Caco-2 (cell line): ENCODE measurements around the gene LCAT. TPM values are rescaled to one million over a fixed set of nuclear protein-coding genes. Genes with fewer than 3 reads are reported as not detected.

Source experiments
- BruUV-seq: library from RNA; stranded (reverse); fragments of 400-500 nt; replicated peaks from 2 replicates; lab custom pipeline; 2021; lab: Mats Ljungman, UMichigan
- CTCF ChIA-PET: fragments of 300-600 bp; sonication (Branson Sonifier 250); formaldehyde crosslinking; loops from one replicate; lab custom pipeline; 2022; ENCODE audit warnings: antibody characterized with exemption; lab: Charles Lee
- POLR2A ChIA-PET: fragments of 300-600 bp; sonication (Branson Sonifier 250); formaldehyde crosslinking; loops from one replicate; lab custom pipeline; 2022; ENCODE audit warnings: antibody characterized with exemption; lab: Charles Lee
- DNase-seq, 2 experiments: peaks; one replicate each; pipeline versions ENCODE4 v3.0.0 to v3.0.0-alpha.2; 2020 to 2022
- H3K27me3 ChIP-seq: replicated peaks from 2 replicates; pipeline ENCODE4 v1.6.0; 2011; ENCODE audit warnings: low read length; ENCODE audit not compliant: control insufficient read depth, insufficient read depth
- H3K36me3 ChIP-seq: 2 replicates; pipeline ENCODE4 v1.5.1; 2011; ENCODE audit warnings: low read length; ENCODE audit not compliant: control insufficient read depth, insufficient read depth
- H3K4me1 ChIP-seq: fragments of 250-450 bp; sonication (Bioruptor Pico); 2 replicates; pipeline ENCODE4 v1.5.1; 2020; ENCODE audit warnings: mild to moderate bottlenecking
- H3K4me3 ChIP-seq: 2 replicates; pipeline ENCODE4 v1.5.1; 2011; ENCODE audit warnings: low read depth, mild to moderate bottlenecking, control low read depth, low read length
- H3K9me3 ChIP-seq: fragments of 250-450 bp; sonication (Bioruptor Pico); 2 replicates; pipeline ENCODE4 v1.5.1; 2020; ENCODE audit warnings: mild to moderate bottlenecking, moderate library complexity
- H3K27ac Mint-ChIP-seq: one replicate; pipeline ENCODE4 v1.8.0; 2022; ENCODE audit warnings: mixed read lengths; ENCODE audit not compliant: unreplicated experiment
- H3K27me3 Mint-ChIP-seq: one replicate; pipeline ENCODE4 v1.8.0; 2022; ENCODE audit warnings: mixed read lengths; ENCODE audit not compliant: insufficient read depth, unreplicated experiment
- H3K36me3 Mint-ChIP-seq: one replicate; pipeline ENCODE4 v1.8.0; 2022; ENCODE audit warnings: mild to moderate bottlenecking, mixed read lengths; ENCODE audit not compliant: insufficient read depth, unreplicated experiment
- H3K4me1 Mint-ChIP-seq: one replicate; pipeline ENCODE4 v1.8.0; 2022; ENCODE audit warnings: low read depth, mixed read lengths; ENCODE audit not compliant: unreplicated experiment
- H3K4me3 Mint-ChIP-seq: one replicate; pipeline ENCODE4 v1.8.0; 2022; ENCODE audit warnings: mild to moderate bottlenecking, moderate library complexity, mixed read lengths; ENCODE audit not compliant: unreplicated experiment
- H3K9me3 Mint-ChIP-seq: one replicate; pipeline ENCODE4 v1.8.0; 2022; ENCODE audit warnings: mixed read lengths; ENCODE audit not compliant: unreplicated experiment
- intact Hi-C: fragments of 100-400 bp; cut with micrococcal nuclease; formaldehyde crosslinking; loops from one replicate; pipeline ENCODE4 v1.10.0; 2022; ENCODE audit not compliant: unreplicated experiment
- total RNA-seq: library from RNA; stranded (reverse); gene quantifications from 2 replicates; pipeline ENCODE4 v1.2.3, GENCODE V29; 2022
- TF ChIP-seq, protein P1 (sequence below), 2 experiments: fragments of 200-600 bp in 1 of 2; IDR thresholded peaks; 1 replicate in 1 of 2; 2 replicates in 1 of 2; pipeline versions ENCODE4 v1.5.1 to v1.8.0; 2011 to 2022; ENCODE audit warnings: antibody characterized with exemption in 1 of 2, control low read depth in 1 of 2, inconsistent platforms in 1 of 2, low read depth in 1 of 2, low read length in 1 of 2, mild to moderate bottlenecking in 1 of 2, moderate library complexity in 1 of 2; ENCODE audit not compliant: insufficient read depth in 1 of 2, severe bottlenecking in 1 of 2, unreplicated experiment in 1 of 2

Gene LCAT
- total RNA-seq, 1 experiment from 2014 or later = 33.3 TPM

DNA sequence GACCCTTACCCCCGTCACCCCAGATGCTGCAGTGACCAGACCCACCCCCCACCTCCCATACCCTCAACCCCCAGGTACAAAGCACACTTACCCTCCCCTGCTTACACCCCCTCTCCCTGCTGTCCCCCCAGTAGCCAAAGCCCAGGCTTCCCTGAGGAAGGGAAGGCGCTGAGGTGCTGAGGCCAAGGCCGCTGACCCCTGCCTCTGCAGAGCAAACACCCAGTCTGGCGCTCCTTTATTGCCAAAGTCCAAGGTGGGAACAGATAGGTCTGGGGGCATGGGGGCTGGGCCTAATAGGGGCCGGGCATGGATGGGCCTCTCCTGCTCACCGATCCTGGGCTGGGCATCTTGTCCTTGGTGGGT is 683 bp downstream of the LCAT start:
- Histone ChIP-seq H3K4me3 (no peak overlapping the region), H3K9me3 (no peaks in the 10 kb centered on the region), H3K27me3 (no peaks in the 10 kb centered on the region), H3K4me1 (peaks cover 6% of the 10 kb centered on the region; the same call in 1 of the 2 replicates), H3K36me3 (peaks cover 2% of the 10 kb centered on the region; the same call in 1 of the 2 replicates)
- no peaks in the 10 kb centered on the region for H3K27me3 Mint-ChIP-seq
- TF ChIP-seq, protein P1, sequence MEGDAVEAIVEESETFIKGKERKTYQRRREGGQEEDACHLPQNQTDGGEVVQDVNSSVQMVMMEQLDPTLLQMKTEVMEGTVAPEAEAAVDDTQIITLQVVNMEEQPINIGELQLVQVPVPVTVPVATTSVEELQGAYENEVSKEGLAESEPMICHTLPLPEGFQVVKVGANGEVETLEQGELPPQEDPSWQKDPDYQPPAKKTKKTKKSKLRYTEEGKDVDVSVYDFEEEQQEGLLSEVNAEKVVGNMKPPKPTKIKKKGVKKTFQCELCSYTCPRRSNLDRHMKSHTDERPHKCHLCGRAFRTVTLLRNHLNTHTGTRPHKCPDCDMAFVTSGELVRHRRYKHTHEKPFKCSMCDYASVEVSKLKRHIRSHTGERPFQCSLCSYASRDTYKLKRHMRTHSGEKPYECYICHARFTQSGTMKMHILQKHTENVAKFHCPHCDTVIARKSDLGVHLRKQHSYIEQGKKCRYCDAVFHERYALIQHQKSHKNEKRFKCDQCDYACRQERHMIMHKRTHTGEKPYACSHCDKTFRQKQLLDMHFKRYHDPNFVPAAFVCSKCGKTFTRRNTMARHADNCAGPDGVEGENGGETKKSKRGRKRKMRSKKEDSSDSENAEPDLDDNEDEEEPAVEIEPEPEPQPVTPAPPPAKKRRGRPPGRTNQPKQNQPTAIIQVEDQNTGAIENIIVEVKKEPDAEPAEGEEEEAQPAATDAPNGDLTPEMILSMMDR (IDR thresholded peaks at IDR 0.05; ENCODE audit: insufficient read depth in 1 of 2, low read depth in 1 of 2, low read length in 1 of 2, severe bottlenecking in 1 of 2, unreplicated experiment in 1 of 2) = no peak
- no peaks in the 10 kb centered on the region for H3K9me3 Mint-ChIP-seq
- DNase-seq = no peak
- ChIA-PET CTCF (interaction anchor here (1.1 to 1.6 kb wide), 4 partner anchors 8 to 128 kb away, joined by 3 to 5 read pairs (median 4); no protein-coding TSS in a partner anchor), POLR2A (interaction anchor here (0.6 kb wide), 1 partner anchor 249 kb away, joined by 6 read pairs; no protein-coding TSS in a partner anchor)
- peaks cover 6% of the 10 kb centered on the region for H3K4me1 Mint-ChIP-seq
- no peak overlapping the region for H3K27ac Mint-ChIP-seq
- BruUV-seq = no TSS peak
- no peak overlapping the region for H3K4me3 Mint-ChIP-seq
- intact Hi-C loops = no loop called here
- H3K36me3 Mint-ChIP-seq = peaks cover 93% of the 10 kb centered on the region

DNA sequence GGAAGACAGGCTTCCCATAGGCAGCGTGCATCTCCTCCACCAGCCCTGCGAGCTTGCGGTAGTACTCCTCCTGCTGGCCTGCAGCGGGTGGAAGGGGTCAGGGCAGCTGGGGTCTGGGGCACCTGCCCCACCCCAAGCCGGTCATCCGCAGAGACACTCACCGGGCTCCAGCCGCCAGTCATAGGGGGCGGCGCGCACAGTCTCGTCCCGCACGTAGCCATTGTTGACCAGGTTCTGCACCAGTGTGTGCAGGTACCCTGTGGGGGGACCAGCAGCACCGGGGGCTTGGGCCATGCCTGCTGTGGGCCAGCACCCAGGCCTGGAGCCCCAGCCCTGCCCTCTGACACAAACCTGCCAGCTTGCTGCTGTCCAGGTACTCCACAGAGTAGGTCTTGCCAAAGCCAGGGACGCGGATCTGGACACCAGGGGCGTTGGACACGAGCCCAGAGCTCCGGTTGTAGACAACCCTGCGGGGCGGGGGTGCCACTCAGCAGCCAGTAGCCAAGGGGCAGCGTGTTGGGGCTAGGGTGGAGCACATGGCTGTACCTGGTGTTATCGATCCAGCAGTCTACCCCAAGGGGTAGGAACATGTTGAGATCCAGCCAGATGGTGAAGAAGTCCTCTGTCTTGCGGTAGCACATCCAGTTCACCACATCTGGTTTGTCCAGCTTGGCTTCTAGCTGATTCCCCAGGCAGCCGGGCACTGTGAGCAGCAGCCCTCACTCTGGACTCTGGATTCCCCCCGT is 1.2 kb downstream of the LCAT start:
- BruUV-seq = no TSS peak
- Histone ChIP-seq H3K4me3 (no peak overlapping the region), H3K27me3 (no peaks in the 10 kb centered on the region), H3K9me3 (no peaks in the 10 kb centered on the region), H3K4me1 (peaks cover 6% of the 10 kb centered on the region; the same call in 1 of the 2 replicates), H3K36me3 (no peaks in the 10 kb centered on the region; the same call in 1 of the 2 replicates)
- no peak for DNase-seq
- peaks cover 6% of the 10 kb centered on the region for H3K4me1 Mint-ChIP-seq
- ChIA-PET POLR2A (interaction anchor here (0.6 kb wide), 1 partner anchor 248 kb away, joined by 6 read pairs; no protein-coding TSS in a partner anchor), CTCF (interaction anchor here (0.8 to 1.6 kb wide), 5 partner anchors 11 to 128 kb away, joined by 3 to 6 read pairs (median 4); no protein-coding TSS in a partner anchor)
- H3K4me3 Mint-ChIP-seq = no peak overlapping the region
- TF ChIP-seq, protein P1 (IDR thresholded peaks at IDR 0.05; ENCODE audit: insufficient read depth in 1 of 2, low read depth in 1 of 2, low read length in 1 of 2, severe bottlenecking in 1 of 2, unreplicated experiment in 1 of 2) = no peak
- H3K9me3 Mint-ChIP-seq = no peaks in the 10 kb centered on the region
- intact Hi-C loops = no loop called here
- H3K27me3 Mint-ChIP-seq = no peaks in the 10 kb centered on the region
- no peak overlapping the region for H3K27ac Mint-ChIP-seq
- H3K36me3 Mint-ChIP-seq = peaks cover 91% of the 10 kb centered on the region

DNA sequence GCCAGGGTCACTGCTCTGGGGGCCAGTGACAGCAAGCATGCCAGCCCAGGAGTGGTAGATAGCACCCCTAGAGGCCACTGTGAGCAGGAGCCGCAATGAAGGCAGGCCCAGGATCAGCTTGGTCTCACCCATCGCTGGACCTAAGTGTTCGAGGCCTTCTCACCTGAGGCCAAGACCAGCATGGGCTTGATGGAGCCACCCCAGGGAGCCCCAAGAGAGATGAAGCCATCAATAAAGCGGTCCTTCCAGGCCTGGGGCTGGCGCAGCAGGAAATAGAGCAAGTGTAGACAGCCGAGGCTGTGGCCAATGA is 1.8 kb downstream of the LCAT start:
- TF ChIP-seq, protein P1 (IDR thresholded peaks at IDR 0.05; ENCODE audit: insufficient read depth in 1 of 2, low read depth in 1 of 2, low read length in 1 of 2, severe bottlenecking in 1 of 2, unreplicated experiment in 1 of 2) = peak; percentile 76 to 80
- peak; percentile 74 to 76 for DNase-seq
- peaks cover 9% of the 10 kb centered on the region; the same call in 1 of the 2 replicates for H3K4me1 ChIP-seq
- H3K4me3 ChIP-seq = no peak overlapping the region
- no peaks in the 10 kb centered on the region for H3K9me3 Mint-ChIP-seq
- CTCF ChIA-PET = interaction anchor here (0.6 to 1.6 kb wide), 7 partner anchors 12 to 696 kb away, joined by 3 to 6 read pairs (median 4); no protein-coding TSS in a partner anchor
- no peak overlapping the region for H3K27ac Mint-ChIP-seq
- H3K9me3 ChIP-seq = no peaks in the 10 kb centered on the region
- H3K4me1 Mint-ChIP-seq = peaks cover 9% of the 10 kb centered on the region
- peaks cover 90% of the 10 kb centered on the region for H3K36me3 Mint-ChIP-seq
- intact Hi-C loops = no loop called here
- no TSS peak for BruUV-seq
- H3K36me3 ChIP-seq = no peaks in the 10 kb centered on the region; the same call in 1 of the 2 replicates
- no peaks in the 10 kb centered on the region for H3K27me3 Mint-ChIP-seq
- POLR2A ChIA-PET = interaction anchor here (0.5 kb wide), 1 partner anchor 405 kb away, joined by 3 read pairs; no protein-coding TSS in a partner anchor
- H3K27me3 ChIP-seq = no peaks in the 10 kb centered on the region
- H3K4me3 Mint-ChIP-seq = no peak overlapping the region
